ELR (cell line): Measurements from ENCODE around the gene FILIP1.

Experiments used
- DNase-seq: peaks from one replicate; pipeline ENCODE4 v3.0.0-alpha.2; 2015; ENCODE audit warnings: low read depth

FILIP1 gene

DNA sequence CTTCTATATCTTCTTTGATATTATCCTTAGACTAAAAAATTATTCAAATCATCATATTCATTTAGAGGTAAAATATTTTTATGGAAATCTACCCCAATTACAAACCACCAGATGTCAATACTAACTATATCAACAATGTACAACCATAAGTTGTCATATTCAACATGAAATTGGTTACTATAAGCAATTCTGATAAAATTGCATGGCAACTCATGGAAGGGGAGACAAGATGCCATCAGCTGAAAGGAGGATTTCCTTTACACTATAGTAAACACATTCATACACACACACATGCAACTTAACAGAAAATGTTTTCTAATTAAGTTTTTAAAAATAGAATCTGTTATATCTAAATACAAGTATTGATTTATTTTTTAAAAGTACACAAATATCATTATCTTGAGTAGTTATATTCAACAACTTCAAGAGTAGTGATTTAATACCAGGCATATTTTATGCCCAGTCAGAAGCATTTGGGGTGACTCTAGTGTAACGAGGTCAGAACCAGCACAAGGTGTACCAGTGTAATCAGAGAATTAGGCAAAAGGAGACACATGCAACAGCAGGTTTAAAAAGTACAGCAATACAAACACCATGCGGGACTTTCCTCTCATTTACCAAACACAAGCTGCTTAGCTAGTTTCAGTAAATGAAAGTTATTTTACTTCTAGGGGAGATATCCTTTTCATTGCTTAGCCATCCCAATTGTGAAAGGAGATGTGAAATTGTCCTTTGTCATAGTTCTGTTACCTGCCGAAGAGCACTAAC, 1.0 kb downstream of the FILIP1 start:
- DNase-seq: no peak

DNA sequence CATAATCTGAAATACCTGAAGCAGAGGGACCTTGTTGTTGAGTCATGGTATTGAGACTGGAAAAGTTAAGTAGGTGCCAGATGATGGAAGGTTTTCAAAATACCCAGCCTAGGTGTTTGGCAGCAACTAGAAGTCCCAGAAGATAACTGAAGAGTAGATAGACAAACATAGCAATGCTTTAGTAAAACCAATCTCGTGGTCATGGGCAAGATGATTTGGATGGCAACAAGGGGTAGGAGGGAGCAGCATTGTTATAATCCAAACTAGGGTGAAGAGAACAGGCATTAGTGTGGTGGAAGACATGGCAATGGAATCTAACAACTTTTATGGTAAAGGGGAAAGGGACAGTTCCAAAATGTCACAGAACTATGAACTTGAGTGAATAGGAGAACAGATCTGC, 2.3 kb downstream of the FILIP1 start:
- DNase-seq: no peak

DNA sequence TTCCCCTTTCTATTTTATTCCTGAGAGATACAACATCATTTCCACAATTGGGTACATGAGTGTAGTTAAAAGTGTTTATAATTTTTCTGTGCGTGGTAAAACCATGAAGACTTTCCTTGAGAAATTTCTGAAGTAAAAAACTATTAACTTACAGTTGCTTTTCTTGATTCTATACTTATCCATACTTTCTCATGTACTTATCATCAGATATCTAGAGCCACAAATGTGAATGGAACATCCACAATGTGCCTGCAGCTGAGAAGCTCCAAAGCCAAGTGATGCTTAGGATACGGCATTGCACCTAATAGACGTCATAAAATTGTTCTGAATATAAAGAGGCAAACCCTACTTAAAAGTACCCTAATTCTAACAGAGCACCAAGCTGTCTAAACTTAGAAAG, 2.9 kb downstream of the FILIP1 start:
- DNase-seq: no peak

GRCh38 chr6:75489025-75489424, 4.6 kb downstream of the FILIP1 start:
- DNase-seq: no peak

DNA sequence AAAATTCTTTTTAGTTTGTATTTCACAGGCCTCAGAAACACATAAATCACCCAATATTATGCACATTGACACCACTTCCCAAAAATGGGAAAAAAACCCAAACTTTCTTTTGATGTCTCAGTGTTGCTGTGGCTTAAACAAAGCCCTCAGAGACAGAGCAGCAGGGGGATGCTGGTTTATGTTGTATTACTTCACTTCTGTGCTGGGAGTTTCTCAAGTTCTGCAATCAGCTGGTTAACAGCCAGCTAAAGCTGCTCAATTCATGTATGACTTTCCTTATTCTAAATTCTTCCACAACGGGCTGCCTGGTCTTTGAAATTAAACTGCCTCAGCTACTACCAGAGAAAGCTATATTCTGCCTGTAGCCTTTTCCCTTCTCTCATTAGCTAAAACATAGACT, 5.6 kb downstream of the FILIP1 start:
- DNase-seq: no peak

DNA sequence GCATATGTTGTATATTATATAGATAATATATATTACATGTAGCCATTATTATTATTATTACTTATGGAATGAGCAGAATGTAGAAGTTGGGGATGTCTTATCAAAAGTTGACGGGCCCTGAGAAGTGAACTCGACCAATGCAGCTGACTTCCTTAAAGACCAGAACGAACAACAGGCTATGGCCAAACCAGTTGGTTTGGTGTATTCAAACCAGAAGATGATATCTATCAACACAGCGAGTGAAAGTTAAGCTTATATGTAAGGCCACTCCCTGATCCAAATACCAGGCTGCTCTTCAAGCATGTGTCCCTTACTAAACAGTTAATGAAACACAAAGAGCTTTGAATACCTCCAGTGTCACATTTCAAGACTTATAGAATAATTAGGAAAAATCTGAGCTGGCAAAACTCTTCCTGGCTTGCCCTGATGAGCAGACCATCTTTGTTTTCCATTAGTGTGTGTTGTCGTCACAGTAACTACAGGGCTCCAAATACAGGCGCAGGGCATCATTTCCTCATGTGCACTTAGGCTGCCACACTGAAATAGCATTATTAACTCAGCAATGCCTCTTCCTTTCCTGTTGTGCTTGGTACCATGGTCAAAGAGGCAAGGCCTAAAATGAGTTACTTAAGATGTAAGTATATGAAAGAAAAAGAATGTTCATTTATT, 6.6 kb downstream of the FILIP1 start:
- DNase-seq: no peak

DNA sequence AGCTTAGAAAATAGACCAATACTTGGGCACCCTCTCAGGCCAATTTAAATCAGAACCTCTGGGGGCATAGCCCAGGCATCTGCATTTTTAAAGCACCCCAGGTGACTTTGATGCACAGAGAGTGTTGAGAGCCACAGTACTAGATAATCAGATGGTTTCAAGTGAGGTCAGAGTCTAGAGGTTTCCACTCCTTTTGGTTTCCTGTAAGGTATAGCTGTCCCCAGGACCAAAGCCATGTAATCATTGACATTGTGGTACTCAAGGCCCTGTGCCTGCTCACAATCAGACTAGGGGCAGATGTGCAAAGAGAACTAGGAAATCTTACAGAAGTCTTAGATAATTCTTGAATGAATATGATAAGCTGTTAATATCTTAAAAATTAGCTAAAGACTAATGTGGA, 9.1 kb downstream of the FILIP1 start:
- DNase-seq: no peak

DNA sequence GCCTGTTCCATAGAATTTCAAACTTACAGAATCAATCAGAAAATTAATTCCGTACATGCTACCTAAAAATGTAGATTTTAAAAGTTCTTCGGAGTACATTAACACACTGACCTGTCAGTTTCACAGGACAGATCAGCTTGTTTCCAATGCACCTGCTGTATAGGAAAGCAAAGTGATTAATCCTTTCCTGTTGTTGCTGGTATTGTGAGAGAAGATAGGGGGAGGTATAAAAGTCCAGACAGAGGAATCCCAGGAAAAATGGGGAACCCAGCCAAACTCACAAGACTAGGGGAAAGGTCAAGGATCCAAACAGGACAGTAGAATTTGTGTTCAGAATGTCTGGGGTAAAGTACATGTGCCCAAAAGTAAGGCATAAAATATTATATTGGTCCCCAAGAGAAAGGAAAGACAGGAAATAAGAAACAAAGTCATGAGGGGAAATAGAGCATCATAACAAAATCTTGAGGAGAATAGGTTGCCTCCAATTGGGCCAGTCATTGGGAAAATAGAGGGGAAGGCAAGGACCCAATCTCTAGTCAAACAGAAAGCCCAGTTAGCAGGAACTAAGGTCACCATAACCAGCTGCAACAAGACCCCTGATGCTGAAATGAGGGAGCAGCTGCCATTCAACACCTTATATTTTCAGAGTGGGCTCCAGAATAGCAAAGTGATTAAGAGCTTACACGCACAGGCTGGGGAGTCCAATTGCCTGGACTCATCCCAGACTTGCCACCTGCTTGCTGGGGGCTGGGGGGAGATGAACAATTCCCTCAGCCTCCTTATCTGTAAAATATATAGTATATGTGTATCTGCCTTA, 10.3 kb downstream of the FILIP1 start:
- no peak for DNase-seq

GRCh38 chr6:75481936-75482593, 11.5 kb downstream of the FILIP1 start:
- DNase-seq: peak; percentile 7

- DNase-seq: no peak
Observed at GRCh38 chr6:75481394-75481793, 12.2 kb downstream of the FILIP1 start.

DNA sequence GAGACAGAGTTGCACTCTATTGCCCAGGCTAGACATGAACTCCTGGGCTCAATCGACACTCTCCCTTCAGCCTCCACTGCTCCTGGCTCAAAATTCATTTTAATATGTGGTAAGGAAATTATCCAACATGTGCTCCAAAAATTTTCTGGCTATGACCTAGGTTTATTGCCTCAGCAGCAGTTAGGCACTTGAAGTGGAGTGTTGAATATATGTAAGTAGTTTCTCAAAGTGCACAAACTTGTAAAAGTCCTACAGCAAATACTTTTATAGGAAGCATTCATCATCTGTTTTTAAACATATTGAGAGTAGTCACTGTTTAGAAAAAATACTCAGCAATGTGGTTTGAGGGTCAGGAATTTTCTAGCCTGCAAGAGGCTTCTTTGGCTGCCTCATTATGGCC, 13.2 kb downstream of the FILIP1 start:
- no peak for DNase-seq

- no peak for DNase-seq
Observed at GRCh38 chr6:75479712-75480111, 13.9 kb downstream of the FILIP1 start.

DNA sequence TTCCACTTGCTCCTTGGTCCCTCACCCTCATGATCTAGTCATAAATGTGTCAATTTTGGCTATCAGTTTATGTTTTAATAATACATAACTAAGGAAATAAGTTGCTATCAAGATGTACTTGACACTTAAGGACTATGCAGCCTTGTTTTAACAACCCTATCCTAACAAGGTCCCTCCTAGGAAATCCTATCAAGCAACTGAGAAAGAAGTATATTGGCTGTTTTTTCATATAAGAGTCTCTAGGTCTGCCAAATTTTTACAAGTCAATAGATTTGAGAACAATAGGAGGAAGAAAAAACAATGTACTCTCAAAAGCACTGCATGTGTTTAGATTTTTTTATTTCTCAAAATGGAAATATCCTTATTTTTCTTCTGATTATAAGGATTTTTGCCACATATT, 14.7 kb downstream of the FILIP1 start:
- no peak for DNase-seq

DNA sequence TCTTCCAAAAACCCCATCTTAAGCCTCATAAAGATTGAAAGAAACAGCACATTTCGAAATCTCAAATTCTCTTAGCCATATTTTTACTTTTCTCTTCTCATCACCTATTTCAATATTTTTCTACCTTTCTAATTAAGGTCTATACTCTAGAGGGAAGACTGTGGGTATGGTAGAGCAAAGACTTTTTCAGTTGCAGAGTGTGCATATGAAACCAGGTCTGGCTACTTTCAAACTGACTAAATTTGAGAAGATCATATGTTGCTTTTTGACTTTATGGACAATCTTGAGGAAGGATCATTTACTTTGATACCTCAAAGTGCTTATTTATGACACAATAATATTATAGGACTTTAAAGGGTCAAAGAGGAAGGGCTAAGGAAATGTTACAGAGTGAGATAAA, 20.7 kb downstream of the FILIP1 start:
- DNase-seq: no peak

- no peak for DNase-seq
Observed at GRCh38 chr6:75467966-75468365, 25.6 kb downstream of the FILIP1 start.

- no peak for DNase-seq
Observed at GRCh38 chr6:75467284-75467683, 26.3 kb downstream of the FILIP1 start.

DNA sequence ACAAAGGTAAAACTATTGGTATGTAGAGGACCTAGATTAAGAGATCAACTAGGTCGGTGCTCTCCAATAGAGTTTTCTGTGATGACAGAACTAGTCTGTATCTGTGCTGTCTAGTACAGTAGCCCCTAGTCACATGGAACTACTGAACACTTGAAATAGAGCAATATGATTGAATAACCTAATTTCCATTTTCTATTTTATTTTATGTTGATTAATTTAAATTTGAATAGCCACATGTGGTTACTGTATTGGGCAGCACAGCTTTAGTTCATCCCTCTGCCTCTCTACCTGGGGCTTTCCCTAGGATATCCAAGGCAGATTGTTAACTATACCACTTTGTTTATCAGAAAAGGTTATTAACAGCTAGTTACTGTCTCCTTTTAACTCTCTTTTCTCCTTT, 27.0 kb downstream of the FILIP1 start:
- DNase-seq: no peak

- no peak for DNase-seq
Observed at GRCh38 chr6:75463908-75464307, 29.7 kb downstream of the FILIP1 start.

DNA sequence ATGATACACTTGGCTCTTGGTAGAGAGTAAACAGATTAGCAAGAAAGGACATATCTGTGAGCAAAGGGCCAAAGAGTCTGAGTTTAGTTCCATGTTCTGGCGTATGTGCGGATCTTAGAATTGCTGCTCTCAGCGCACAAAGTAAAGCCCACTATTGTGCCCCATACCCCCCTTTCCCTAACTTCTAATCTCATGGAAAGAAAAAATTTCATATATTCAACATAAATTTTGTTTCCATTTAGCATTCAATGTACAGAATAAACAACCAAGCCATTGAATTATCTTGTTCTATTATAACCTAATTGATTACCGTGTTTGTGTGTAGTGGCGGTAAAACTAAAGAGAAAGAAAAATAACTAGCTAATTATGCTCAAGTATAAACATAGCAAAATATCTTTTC, 30.5 kb downstream of the FILIP1 start:
- no peak for DNase-seq

DNA sequence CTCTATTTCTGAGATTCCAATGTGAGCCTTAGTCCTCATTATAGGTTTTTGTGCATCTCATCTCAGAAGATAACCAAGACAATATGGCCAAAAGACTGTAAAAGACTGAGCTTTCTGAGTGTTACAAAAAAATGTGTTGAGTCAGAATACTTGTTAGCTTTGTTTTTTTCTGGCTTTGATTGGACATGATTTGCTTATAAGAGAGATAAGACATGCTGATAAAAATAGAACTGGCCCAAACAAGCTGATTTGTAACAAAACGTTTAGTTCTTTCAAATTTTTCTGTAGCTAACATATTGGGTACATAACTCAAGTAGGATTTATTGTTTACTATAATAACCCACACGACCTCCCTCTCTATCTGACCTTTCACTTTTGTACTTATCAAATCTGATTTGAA, 32.9 kb downstream of the FILIP1 start:
- no peak for DNase-seq

- DNase-seq: no peak
Observed at GRCh38 chr6:75458895-75459294, 34.7 kb downstream of the FILIP1 start.

- no peak for DNase-seq
Observed at GRCh38 chr6:75450903-75451302, 42.7 kb downstream of the FILIP1 start.
